Dendritic cell treated with granulocyte-macrophage colony-stimulating factor and Interleukin-4, amounts not matched to agents 40 ng/mL and 50 ng/mL, for 4 days (primary cell): ENCODE results near the gene SLC39A8.

Experiments
- H3K27ac Mint-ChIP-seq: one replicate; pipeline ENCODE4 v1.8.0; 2022; ENCODE audit warnings: mild to moderate bottlenecking, mixed read lengths
- H3K27me3 Mint-ChIP-seq: one replicate; pipeline ENCODE4 v1.8.0; 2022; ENCODE audit warnings: mild to moderate bottlenecking, mixed read lengths
- H3K36me3 Mint-ChIP-seq: one replicate; pipeline ENCODE4 v1.8.0; 2022; ENCODE audit warnings: low read depth, mixed read lengths
- H3K4me1 Mint-ChIP-seq: one replicate; pipeline ENCODE4 v1.8.0; 2022; ENCODE audit warnings: low read depth, mixed read lengths
- H3K4me3 Mint-ChIP-seq: one replicate; pipeline ENCODE4 v1.8.0; 2022; ENCODE audit warnings: mild to moderate bottlenecking, moderate library complexity, mixed read lengths
- H3K9me3 Mint-ChIP-seq: one replicate; pipeline ENCODE4 v1.8.0; 2022; ENCODE audit warnings: mixed read lengths
- intact Hi-C: fragments of 100-400 bp; cut with micrococcal nuclease; formaldehyde crosslinking; loops from one replicate; pipeline ENCODE4 v1.15.0; 2022

Gene SLC39A8

DNA sequence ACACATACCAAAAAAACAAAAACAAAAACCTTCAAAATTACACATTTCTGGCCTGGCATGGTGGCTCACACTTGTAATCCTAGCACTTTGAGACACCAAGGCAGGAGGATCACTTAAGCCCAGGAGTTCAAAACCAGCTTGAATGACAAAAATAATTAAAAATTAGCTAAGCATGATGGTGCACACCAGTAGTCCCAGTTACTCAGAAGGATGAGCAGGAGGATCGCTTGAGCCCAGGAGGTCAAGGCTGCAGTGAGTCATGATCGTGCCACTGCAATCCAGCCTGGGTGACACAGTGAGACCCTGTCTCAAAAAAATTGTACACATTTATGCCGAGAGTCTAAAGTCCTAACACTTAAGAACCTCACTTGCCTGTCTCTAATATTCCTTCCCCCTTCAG, 18.3 kb downstream of the SLC39A8 start:
- Mint-ChIP-seq H3K36me3 (peaks cover 7% of the 10 kb centered on the region), H3K4me3 (no peak overlapping the region), H3K9me3 (no peaks in the 10 kb centered on the region), H3K4me1 (peaks cover 57% of the 10 kb centered on the region), H3K27ac (no peak overlapping the region), H3K27me3 (no peaks in the 10 kb centered on the region)
- intact Hi-C loops, result no loop called here

DNA sequence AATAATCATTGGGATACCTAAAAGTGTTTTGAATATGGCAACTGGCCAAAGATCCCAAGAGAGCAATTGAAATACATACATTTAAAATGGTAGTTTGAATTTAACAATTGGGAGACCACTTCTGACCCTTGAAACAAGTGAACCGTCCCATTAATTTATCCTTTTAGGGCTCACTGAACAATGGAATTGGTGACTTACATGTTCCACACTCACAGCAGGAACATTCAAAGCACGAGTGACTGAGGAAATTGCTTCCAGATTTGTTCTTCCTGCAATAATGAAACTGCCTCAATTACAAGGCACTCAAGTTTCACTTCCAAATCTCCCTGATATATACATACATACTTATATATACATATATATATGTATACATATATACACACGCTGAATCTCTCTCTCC, 20.6 kb downstream of the SLC39A8 start:
- Mint-ChIP-seq H3K27ac (no peak overlapping the region), H3K9me3 (no peaks in the 10 kb centered on the region), H3K27me3 (no peaks in the 10 kb centered on the region), H3K36me3 (peaks cover 7% of the 10 kb centered on the region), H3K4me1 (peaks cover 48% of the 10 kb centered on the region), H3K4me3 (no peak overlapping the region)
- intact Hi-C loops, result no loop called here

DNA sequence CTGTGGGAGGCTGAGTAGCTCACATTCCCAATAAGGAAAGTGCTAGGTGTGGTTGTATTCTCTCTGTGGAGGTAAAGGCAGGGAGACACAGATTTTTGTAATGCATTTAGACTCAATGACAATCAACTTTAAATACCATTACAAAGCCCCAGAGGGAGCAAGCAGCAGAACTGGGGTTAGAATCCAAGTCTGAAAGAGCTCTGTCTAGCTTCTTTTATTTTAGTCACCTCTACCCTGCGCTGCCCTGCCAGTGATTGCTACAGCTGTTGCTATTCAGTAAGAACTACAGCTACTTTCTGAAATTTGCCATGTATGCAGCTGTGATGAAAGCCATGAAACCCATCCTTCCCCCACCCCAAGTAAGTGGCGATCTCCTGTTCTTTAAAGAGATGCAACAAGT, 22.5 kb downstream of the SLC39A8 start:
- H3K27ac Mint-ChIP-seq, result no peak overlapping the region
- intact Hi-C loops, result no loop called here

DNA sequence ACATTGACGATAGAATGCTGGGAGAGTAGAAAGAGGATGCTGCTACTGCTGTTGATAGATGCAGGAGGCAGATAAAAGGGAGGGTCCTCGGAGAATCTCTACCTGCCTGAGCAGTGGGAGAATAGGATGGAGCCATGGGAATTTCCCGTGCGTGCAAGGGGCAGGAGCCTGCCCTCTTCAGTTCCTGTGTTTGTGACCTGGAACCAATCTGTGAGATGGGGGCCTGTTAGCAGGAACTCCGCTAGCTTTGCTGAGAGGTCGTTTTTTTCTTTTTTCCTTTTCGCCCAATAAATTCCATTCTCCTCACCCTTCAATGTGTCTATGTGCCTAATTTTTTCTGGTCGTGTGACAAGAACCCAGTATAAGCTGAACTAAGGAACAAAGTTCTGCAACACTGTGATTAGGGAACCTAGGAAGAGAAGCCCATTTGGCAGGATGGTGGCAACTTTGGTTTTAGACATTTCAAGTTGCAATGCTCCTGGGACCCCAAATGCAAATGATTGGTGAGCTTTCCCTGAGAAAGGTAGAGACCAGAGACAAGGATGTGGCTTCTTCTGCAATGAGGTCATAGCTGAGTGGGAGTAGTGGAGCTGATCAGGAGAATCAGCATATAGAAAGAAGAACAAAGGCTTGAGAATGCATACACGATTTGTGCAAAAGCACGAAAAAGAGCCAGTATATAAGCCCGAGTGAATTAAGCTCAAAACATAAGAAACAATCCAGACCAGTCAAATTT, 23.9 kb downstream of the SLC39A8 start:
- H3K36me3 Mint-ChIP-seq, result peaks cover 7% of the 10 kb centered on the region
- intact Hi-C loops, result no loop called here
- H3K4me1 Mint-ChIP-seq, result peaks cover 35% of the 10 kb centered on the region
- no peaks in the 10 kb centered on the region for H3K27me3 Mint-ChIP-seq
- H3K9me3 Mint-ChIP-seq, result no peaks in the 10 kb centered on the region
- H3K27ac Mint-ChIP-seq, result no peak overlapping the region
- no peak overlapping the region for H3K4me3 Mint-ChIP-seq

More for the DNA sequence above, 22.5 kb downstream of the SLC39A8 start:
- H3K4me3 Mint-ChIP-seq, result no peak overlapping the region
- H3K27me3 Mint-ChIP-seq, result no peaks in the 10 kb centered on the region
- H3K36me3 Mint-ChIP-seq, result peaks cover 7% of the 10 kb centered on the region
- H3K4me1 Mint-ChIP-seq, result peaks cover 46% of the 10 kb centered on the region
- no peaks in the 10 kb centered on the region for H3K9me3 Mint-ChIP-seq

DNA sequence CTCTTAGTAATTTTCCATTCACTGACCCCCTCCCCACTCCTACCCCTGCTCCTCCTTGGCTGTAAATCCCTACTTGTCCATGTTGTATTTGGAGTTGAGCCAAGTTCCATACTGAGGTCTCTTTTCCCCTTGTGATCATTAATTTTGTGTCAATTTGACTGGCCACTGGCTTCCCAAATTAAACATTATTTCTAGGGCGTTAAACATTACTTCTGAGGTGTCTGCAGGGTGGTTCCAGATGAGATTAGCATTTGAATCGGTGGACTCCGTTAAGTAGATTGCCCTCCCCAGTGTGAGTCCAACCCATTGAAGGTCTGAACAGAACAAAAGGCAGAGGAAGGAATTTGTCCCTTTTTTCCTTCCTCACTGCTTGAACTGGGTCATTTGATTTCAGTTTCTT, 25.7 kb downstream of the SLC39A8 start:
- Mint-ChIP-seq H3K4me3 (no peak overlapping the region), H3K9me3 (no peaks in the 10 kb centered on the region), H3K36me3 (peaks cover 10% of the 10 kb centered on the region), H3K4me1 (peaks cover 27% of the 10 kb centered on the region), H3K27me3 (no peaks in the 10 kb centered on the region), H3K27ac (no peak overlapping the region)
- intact Hi-C loops, result no loop called here

DNA sequence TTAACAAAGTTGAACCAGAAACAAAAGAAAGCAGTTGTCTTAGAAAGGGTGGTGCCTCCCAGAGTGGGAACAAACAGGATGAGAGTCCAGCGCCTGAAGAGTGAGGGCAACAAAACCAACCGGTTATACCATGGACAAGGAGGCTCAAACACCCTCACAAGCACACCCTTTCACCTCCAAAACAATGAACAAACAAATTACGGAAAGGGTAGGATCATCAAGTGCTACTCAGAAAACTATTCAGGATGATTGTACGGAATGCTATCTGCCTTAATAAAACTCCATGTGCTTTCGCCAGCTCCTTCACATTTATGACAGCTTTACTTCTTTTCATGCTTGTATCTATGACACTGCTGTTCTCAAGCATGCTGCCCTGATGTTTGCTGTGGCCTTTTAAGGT, 26.8 kb downstream of the SLC39A8 start:
- Mint-ChIP-seq H3K27me3 (no peaks in the 10 kb centered on the region), H3K27ac (no peak overlapping the region), H3K4me3 (no peak overlapping the region), H3K4me1 (peaks cover 35% of the 10 kb centered on the region), H3K9me3 (no peaks in the 10 kb centered on the region), H3K36me3 (peaks cover 21% of the 10 kb centered on the region)
- intact Hi-C loops, result no loop called here

DNA sequence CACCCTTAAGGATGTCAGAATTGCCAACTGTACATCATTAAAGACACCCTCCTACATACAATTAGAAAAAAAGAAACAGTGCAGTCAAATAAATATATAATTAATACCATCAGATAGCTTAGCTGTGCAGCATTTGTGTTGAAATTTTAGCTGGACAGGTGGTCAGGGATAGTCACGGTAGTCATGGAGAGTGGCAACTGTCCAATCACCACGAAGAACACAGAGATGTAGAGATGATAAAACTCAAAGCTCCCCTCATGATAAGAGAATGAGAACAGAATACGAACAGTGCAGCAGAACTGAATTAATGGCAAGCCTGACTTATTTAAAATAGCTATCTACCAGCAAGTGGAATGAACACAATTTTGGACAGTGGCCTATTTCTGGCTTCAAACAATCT, 27.2 kb downstream of the SLC39A8 start:
- no peak overlapping the region for H3K4me3 Mint-ChIP-seq
- peaks cover 34% of the 10 kb centered on the region for H3K4me1 Mint-ChIP-seq
- no peak overlapping the region for H3K27ac Mint-ChIP-seq
- intact Hi-C loops, result no loop called here
- no peaks in the 10 kb centered on the region for H3K9me3 Mint-ChIP-seq
- no peaks in the 10 kb centered on the region for H3K27me3 Mint-ChIP-seq
- H3K36me3 Mint-ChIP-seq, result peaks cover 20% of the 10 kb centered on the region

DNA sequence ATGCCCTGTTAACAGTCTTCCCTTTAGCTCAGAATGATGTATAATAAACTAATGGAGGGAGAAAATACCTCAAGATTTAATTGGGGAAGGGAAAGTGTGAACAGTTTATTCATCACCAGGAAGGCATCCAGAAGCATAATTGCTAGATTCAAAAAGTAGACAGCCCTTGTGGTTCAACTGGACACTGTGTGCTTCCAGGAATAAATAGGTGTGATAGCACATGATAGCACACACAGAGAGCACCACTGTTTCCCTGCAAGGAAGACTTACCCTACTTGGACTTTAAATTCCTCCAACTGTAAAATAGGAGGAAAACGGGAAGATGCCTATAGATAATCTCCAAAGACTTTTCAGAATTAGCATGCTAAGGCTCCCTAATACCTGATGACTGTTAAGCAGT, 27.8 kb downstream of the SLC39A8 start:
- H3K9me3 Mint-ChIP-seq, result no peaks in the 10 kb centered on the region
- peaks cover 31% of the 10 kb centered on the region for H3K4me1 Mint-ChIP-seq
- H3K4me3 Mint-ChIP-seq, result no peak overlapping the region
- H3K27ac Mint-ChIP-seq, result no peak overlapping the region
- peaks cover 18% of the 10 kb centered on the region for H3K36me3 Mint-ChIP-seq
- H3K27me3 Mint-ChIP-seq, result no peaks in the 10 kb centered on the region
- intact Hi-C loops, result no loop called here

DNA sequence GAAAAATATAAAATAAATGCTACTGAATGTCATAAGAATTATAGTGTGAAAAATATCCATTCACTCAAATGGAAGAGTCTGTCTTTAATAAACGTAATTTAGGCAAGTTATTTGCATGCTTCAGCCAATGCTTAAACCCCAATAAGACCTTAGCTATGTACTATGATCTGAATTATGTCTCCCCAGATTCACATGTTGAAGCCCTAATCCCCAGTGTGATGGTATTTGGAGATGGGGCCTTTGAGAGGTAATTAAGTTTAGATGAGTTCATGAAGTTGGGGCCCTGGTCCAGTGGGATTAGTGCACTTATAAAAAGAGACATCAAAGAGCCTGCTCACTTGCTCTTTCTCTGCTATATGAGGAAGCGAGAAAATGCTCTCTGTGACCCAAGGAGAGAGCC, 28.7 kb downstream of the SLC39A8 start:
- intact Hi-C loops, result no loop called here
- Mint-ChIP-seq H3K27ac (no peak overlapping the region), H3K4me3 (no peak overlapping the region), H3K27me3 (no peaks in the 10 kb centered on the region), H3K36me3 (peaks cover 18% of the 10 kb centered on the region), H3K4me1 (peaks cover 31% of the 10 kb centered on the region), H3K9me3 (no peaks in the 10 kb centered on the region)

DNA sequence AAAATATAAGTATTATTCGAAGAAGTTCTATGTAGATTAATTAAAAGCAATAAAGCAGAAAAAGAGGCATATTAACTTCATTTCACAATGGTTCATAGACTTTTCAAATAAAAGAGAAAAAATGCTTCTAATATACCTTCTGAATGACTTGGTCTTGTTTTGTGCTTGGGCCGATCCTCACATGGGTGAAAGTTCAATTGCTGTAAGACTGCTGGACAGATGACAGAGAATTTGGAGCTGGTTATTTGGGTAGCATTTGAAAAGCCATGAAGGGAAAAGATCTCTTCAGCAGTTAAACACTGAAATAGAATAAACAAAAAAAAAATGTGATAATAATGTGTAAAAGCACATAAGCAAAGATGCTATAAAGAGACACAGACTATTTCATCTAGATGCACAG, 29.8 kb downstream of the SLC39A8 start:
- Mint-ChIP-seq H3K27ac (no peak overlapping the region), H3K4me3 (no peak overlapping the region), H3K36me3 (peaks cover 19% of the 10 kb centered on the region), H3K4me1 (peaks cover 25% of the 10 kb centered on the region), H3K27me3 (no peaks in the 10 kb centered on the region), H3K9me3 (no peaks in the 10 kb centered on the region)
- intact Hi-C loops, result no loop called here

DNA sequence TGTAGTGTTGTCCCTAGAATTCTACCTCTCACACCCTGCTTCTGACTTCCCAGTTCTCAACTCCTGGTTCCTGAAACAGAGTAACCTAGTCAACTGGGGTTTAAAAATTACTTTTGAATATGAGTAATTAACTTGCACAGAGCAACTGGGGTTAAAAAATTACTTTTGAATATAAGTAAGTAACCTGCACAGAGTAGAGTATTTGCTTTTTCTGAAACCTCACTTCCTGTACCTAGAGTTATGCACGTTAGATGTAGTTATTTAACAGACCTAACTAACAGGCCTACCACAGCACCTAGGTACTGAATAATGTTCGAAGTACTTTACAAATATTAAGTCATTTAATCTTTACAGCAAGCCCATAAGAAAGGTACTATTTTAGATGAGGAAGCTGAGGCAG, 32.9 kb downstream of the SLC39A8 start:
- H3K36me3 Mint-ChIP-seq, result peaks cover 28% of the 10 kb centered on the region
- H3K9me3 Mint-ChIP-seq, result no peaks in the 10 kb centered on the region
- H3K4me1 Mint-ChIP-seq, result peaks cover 26% of the 10 kb centered on the region
- H3K4me3 Mint-ChIP-seq, result no peak overlapping the region
- no peaks in the 10 kb centered on the region for H3K27me3 Mint-ChIP-seq
- H3K27ac Mint-ChIP-seq, result no peak overlapping the region
- intact Hi-C loops, result no loop called here

DNA sequence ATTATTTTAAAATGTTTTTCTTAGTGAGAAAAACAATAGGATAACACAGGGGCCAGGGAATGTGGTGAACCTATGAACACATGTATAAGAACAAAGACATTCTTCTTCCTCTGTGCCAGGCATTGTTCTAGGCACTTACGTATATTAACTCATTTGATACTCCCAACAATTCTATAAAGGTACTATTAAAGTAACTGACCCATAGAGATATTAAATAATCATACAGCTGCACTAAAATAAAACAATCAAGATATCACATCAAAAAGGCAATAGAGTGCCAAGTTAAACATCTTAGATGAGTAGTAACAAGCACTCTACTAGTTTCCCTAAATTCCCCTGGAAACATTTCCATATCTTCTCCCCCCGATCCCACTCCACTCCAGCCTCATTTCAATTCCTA, 33.4 kb downstream of the SLC39A8 start:
- Mint-ChIP-seq H3K4me1 (peaks cover 26% of the 10 kb centered on the region), H3K4me3 (no peak overlapping the region), H3K9me3 (no peaks in the 10 kb centered on the region), H3K36me3 (peaks cover 28% of the 10 kb centered on the region), H3K27me3 (no peaks in the 10 kb centered on the region), H3K27ac (no peak overlapping the region)
- intact Hi-C loops, result no loop called here

DNA sequence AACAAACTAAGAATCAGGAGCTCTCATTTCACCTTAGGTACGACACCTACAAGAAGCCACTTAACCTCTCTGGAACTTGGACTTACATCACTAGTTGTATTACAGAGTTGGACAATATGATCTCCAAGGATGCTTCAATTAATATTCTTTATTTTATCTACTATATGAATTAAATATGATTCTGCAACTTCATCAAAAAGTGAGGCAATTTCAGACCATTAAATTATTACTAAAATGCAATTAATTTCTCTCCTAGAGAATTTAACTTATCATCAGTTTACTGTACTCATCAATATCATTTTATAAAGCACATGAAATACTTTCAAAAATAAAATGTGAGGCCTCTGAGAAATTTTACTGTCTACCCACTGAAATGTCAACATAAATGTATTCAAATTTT, 33.9 kb downstream of the SLC39A8 start:
- peaks cover 28% of the 10 kb centered on the region for H3K36me3 Mint-ChIP-seq

DNA sequence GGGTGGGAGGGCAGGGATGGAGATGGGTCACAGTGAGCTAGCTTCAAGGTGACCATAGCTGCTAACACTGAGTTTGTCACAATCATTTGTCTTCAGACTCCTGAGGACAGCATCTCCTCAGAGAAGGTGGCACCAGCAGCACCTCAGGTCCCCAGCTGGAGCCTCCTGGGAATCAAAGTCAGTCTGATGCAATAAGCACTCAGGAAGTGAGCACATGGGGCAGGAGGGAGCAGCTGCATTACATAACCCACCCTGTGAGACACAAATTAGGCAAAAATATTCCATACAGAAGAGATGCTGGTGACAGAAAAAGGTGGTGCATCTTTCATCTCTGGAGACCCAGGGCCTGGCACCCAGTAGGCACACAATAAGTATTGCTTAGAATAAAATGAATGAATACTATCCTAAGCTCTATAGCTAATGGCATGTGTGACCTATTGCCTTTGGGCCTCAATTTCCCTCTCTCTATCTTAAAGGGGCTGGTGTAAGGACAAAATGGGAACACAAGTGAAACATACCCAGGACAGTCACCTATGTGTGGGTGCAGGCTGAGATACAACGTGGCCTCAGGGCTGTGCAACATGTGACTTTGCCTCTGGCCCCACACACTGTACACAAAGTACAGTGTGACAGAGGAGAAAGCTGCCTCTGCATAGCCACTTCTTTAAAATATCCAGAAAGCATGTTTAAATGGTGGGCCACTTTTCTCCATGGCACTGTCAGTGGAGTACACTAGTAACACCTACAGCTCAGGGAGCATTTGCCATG, 37.1 kb downstream of the SLC39A8 start:
- peaks cover 21% of the 10 kb centered on the region for H3K4me1 Mint-ChIP-seq
- intact Hi-C loops, result no loop called here
- H3K4me3 Mint-ChIP-seq, result no peak overlapping the region
- H3K27me3 Mint-ChIP-seq, result no peaks in the 10 kb centered on the region
- peaks cover 30% of the 10 kb centered on the region for H3K36me3 Mint-ChIP-seq
- no peaks in the 10 kb centered on the region for H3K9me3 Mint-ChIP-seq
- H3K27ac Mint-ChIP-seq, result no peak overlapping the region

More for the DNA sequence above, 33.9 kb downstream of the SLC39A8 start:
- H3K27ac Mint-ChIP-seq, result no peak overlapping the region
- intact Hi-C loops, result no loop called here
- H3K9me3 Mint-ChIP-seq, result no peaks in the 10 kb centered on the region
- H3K27me3 Mint-ChIP-seq, result no peaks in the 10 kb centered on the region
- no peak overlapping the region for H3K4me3 Mint-ChIP-seq
- H3K4me1 Mint-ChIP-seq, result peaks cover 31% of the 10 kb centered on the region
